ENCODE data around the gene CRADD.
"Not testable (repeated sequence)": the region's sequence is repeated elsewhere in the genome, so short reads cannot be mapped to it uniquely, and the experiment has no call there.

Gene CRADD

DNA sequence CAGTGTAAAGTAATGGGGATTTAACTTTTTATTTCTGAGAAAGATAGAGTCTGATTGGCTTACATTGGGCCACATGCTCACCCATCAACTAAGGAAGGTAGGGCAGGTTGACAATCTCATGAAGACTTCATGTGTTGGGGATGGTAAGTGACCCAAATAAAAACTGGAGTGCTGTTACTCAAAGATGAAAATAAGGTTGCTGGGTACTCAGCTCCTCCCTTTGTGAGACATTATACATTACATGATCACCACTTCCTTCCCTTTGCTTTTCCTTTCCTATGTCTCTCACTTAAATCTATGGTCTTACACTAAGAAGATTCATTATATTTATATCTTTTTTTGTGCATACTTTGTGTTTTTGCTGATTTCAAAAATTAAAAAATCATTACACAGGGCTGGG lies 247.2 kb downstream of the CRADD start:
- Mint-ChIP-seq H3K36me3 (ENCODE audit: low read depth) (peaks cover 2% of the 10 kb centered on the region), H3K27me3 (ENCODE audit: low read depth) (no peaks in the 10 kb centered on the region)

DNA sequence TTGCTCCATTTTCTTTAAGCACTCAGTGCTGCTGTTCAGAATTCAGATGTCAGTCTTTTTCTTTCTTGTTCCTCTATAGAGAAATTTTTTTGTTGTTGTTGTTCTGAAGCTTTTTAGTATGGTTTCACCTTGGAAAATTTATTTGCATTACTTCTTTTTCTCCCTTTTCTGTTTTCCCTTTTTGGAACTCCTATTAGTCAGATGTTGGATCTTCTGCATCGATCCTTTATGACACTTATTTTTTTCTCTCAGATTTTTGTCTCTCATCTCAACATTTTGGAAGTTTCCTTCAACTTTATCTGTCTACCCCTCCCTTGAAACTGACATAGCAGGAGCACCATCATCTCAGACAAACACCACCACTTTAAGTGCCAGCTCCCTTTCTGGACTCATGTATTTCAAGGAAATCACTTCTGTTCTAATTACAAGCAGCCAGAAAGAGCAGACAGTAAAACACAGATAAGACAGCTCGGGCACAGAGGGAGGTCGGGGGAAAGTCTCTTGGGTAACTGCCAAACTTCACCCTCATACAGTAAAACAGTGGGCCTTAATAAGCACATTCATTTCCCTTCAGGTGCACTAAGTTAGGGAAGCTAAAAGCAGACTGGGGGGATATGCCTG lies 248.5 kb downstream of the CRADD start:
- Mint-ChIP-seq H3K27ac (no peak overlapping the region), H3K36me3 (ENCODE audit: low read depth) (peaks cover 2% of the 10 kb centered on the region), H3K9me3 (peaks cover 34% of the 10 kb centered on the region), H3K4me3 (no peak overlapping the region), H3K27me3 (ENCODE audit: low read depth) (no peaks in the 10 kb centered on the region), H3K4me1 (ENCODE audit: low read depth) (peaks cover 15% of the 10 kb centered on the region)
- DNase-seq (ENCODE audit: low spot score): no peak

More for the DNA sequence above, 247.2 kb downstream of the CRADD start:
- no peak for DNase-seq (ENCODE audit: low spot score)
- Mint-ChIP-seq H3K9me3 (peaks cover 28% of the 10 kb centered on the region), H3K4me3 (no peak overlapping the region), H3K27ac (no peak overlapping the region), H3K4me1 (ENCODE audit: low read depth) (peaks cover 15% of the 10 kb centered on the region)

DNA sequence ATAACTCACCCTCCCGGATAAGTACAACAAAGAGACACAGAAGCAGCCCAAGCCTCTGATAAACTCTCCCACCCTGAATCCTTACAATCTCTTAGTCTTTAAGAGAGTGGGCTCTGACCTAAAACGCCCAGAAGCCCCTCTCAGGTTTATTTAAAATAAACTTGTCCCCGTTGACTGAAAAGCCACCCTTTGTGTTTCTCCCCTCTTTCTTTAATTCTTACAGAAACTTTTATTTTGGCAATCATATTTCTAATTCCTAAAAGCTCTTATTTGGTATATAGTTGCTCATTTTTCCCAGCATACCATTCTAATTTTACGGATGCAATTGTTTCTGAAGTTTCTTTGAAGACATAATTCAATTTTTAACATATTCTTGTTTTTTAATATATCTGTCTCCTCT lies 249.1 kb downstream of the CRADD start:
- H3K36me3 Mint-ChIP-seq (ENCODE audit: low read depth): peaks cover 2% of the 10 kb centered on the region
- H3K4me1 Mint-ChIP-seq (ENCODE audit: low read depth): peaks cover 15% of the 10 kb centered on the region
- H3K9me3 Mint-ChIP-seq: peaks cover 34% of the 10 kb centered on the region
- no peak overlapping the region for H3K4me3 Mint-ChIP-seq
- H3K27me3 Mint-ChIP-seq (ENCODE audit: low read depth): no peaks in the 10 kb centered on the region
- no peak overlapping the region for H3K27ac Mint-ChIP-seq
- no peak for DNase-seq (ENCODE audit: low spot score)

DNA sequence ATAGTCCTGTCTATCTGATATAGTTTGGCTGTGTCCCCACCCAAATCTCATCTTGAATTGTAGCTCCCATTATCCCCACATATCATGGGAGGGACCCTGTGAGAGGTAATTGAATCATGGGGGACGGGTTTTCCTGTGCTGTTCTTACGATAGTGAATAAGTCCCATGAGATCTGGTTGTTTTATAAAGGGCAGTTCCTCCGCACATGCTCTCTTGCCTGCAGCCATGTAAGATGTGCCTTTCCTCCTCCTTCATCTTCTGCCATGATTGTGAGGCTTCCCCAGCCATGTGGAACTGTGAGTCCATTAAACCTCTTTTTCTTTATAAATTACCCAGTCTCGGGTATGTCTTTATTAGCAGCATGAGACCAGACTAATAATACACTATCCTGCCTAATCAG lies 251.9 kb downstream of the CRADD start:
- H3K27ac Mint-ChIP-seq; DNase-seq (ENCODE audit: low spot score); H3K27me3 Mint-ChIP-seq (ENCODE audit: low read depth); H3K4me1 Mint-ChIP-seq (ENCODE audit: low read depth); H3K36me3 Mint-ChIP-seq (ENCODE audit: low read depth); H3K4me3 Mint-ChIP-seq: not testable (repeated sequence)
- peaks cover 38% of the 10 kb centered on the region for H3K9me3 Mint-ChIP-seq

DNA sequence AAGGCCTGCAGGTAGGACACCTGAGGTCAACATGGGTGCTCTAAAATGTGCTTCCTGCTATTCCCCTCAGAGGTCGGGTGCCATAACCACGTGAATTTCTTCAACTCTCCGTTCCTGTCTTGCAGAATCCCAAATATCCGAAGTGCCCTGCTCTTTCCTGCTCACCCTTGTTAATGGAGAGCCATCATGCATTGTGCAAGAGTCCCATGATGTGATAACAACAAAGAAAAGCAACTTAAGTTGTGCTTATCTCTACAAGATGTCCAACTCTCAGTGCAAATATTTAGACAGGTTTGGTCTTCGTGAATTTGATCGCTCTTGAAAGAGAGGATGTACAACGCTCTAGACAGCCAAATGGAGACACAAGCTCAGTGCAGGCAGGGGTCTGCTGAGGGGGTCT lies 260.6 kb downstream of the CRADD start:
- Mint-ChIP-seq H3K4me1 (ENCODE audit: low read depth) (peaks cover 16% of the 10 kb centered on the region), H3K27ac (no peak overlapping the region), H3K27me3 (ENCODE audit: low read depth) (no peaks in the 10 kb centered on the region), H3K36me3 (ENCODE audit: low read depth) (peaks cover 9% of the 10 kb centered on the region), H3K9me3 (peaks cover 42% of the 10 kb centered on the region), H3K4me3 (no peak overlapping the region)
- DNase-seq (ENCODE audit: low spot score): no peak

DNA sequence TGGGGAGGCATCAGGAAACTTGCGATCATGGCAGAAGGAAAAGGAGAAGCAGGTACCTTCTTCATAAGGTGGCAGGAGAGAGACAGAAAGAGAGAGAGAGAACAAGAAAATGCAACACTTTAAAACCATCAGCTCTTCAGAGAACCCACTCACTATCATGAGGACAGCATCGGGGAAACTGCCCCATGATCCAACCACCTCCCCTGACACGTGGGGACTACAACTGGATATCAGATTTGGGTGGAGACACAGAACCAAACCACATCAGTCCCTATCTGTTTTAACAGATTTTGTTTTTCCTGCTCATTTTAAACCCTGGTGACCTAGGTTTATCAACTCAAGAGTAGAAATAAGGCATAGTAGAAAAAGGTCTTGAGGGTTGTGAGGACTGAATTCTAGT lies 261.1 kb downstream of the CRADD start:
- H3K36me3 Mint-ChIP-seq (ENCODE audit: low read depth): peaks cover 9% of the 10 kb centered on the region
- no peak overlapping the region for H3K4me3 Mint-ChIP-seq
- H3K27me3 Mint-ChIP-seq (ENCODE audit: low read depth): no peaks in the 10 kb centered on the region
- peaks cover 16% of the 10 kb centered on the region for H3K4me1 Mint-ChIP-seq (ENCODE audit: low read depth)
- DNase-seq (ENCODE audit: low spot score): no peak
- H3K9me3 Mint-ChIP-seq: peaks cover 42% of the 10 kb centered on the region
- no peak overlapping the region for H3K27ac Mint-ChIP-seq

DNA sequence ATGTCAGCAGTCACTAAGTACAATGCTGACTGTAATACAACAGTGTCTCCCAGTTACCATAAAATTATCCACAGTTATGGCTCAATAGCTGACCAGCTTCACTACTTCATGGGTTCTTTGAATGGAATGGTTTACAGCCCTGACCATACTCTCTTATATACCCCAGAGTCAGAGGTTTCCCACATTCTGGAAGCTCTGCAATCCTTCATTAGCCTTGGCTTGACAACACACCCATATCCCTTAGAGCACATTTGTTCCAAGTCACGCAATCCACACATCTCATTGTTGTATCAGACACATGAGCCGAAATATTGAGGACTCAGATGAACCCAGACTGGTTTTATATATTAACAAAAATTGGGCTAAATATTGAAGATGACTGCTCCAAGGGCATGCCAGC lies 261.8 kb downstream of the CRADD start:
- Mint-ChIP-seq H3K27me3 (ENCODE audit: low read depth) (no peaks in the 10 kb centered on the region), H3K36me3 (ENCODE audit: low read depth) (peaks cover 9% of the 10 kb centered on the region), H3K9me3 (peaks cover 38% of the 10 kb centered on the region), H3K4me3 (no peak overlapping the region), H3K4me1 (ENCODE audit: low read depth) (peaks cover 16% of the 10 kb centered on the region), H3K27ac (no peak overlapping the region)
- no peak for DNase-seq (ENCODE audit: low spot score)

DNA sequence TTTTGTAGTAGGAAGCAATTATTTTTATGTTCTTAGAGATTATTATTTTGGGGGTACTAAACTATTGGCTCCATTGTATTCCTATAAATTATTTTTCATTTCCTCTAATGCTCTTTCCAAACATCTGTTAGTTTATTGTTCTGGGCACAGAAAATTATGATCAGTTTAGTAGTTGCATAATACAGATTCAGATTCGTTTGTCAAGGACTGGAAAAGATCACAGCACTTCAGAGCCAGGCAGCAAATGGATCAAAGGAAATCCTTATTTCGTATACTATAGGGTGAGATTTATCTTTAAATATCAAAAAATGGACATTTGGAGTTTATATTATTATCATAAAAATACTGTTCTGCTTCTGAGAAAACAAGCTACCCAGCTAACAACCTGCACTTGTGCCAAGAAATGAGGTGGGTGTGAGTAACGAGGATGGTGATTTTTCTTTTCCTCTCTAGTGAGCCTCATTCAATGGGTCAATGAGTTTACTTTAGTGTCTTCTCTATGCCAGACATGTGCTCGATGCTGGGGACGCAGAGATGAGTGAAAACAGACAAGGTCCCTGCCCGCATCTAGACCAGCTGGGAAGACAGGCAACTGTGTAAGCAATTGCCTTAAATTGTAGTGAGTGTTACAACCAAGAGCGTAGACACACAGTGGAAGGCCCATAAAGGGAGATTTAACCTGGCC lies 262.6 kb downstream of the CRADD start:
- Mint-ChIP-seq H3K27ac (no peak overlapping the region), H3K9me3 (peaks cover 30% of the 10 kb centered on the region), H3K27me3 (ENCODE audit: low read depth) (no peaks in the 10 kb centered on the region), H3K36me3 (ENCODE audit: low read depth) (peaks cover 5% of the 10 kb centered on the region), H3K4me3 (no peak overlapping the region), H3K4me1 (ENCODE audit: low read depth) (peaks cover 16% of the 10 kb centered on the region)
- DNase-seq (ENCODE audit: low spot score): no peak

DNA sequence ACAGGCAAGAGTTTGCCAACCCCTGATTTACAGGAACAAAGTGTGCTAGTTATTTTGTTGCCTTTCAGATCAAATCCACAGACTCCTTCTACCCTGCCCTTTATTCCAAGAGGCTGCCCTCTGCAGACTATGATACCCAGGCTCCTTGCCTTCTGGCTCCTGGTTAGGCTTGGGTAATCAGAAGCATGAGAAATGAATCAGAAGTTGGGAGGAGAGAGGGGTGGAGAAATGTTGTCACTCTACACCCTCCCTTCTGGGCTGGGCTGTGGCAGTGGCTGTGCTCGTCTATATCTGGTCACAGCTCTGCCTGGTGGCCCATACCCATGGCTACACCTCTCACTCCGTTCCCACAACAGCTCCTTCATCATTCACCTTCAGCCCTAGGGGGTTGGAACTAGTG lies 266.6 kb downstream of the CRADD start:
- H3K9me3 Mint-ChIP-seq: peaks cover 5% of the 10 kb centered on the region
- H3K4me1 Mint-ChIP-seq (ENCODE audit: low read depth): peaks cover 10% of the 10 kb centered on the region
- DNase-seq (ENCODE audit: low spot score): no peak
- no peak overlapping the region for H3K4me3 Mint-ChIP-seq
- peaks cover 17% of the 10 kb centered on the region for H3K27me3 Mint-ChIP-seq (ENCODE audit: low read depth)
- H3K27ac Mint-ChIP-seq: no peak overlapping the region
- no peaks in the 10 kb centered on the region for H3K36me3 Mint-ChIP-seq (ENCODE audit: low read depth)

DNA sequence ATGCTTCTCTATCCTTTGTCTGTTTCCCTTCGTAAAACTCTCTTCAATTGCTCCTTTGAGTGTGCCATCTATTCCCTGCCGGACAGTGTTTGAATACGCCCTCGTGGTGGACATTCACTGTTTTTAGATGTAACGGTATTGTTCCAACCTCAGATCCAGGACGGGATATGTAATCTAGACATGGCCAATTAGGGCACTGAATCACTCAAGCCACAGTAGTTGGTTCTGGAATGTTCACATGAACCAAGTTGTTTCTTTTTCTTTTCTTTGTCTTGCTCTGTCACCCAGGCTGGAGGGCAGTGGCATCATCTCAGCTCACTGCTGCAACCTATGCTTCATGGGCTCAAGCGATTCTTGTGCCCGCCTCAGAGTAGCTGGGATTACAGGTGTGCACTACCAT lies 267.0 kb downstream of the CRADD start:
- Mint-ChIP-seq H3K36me3 (ENCODE audit: low read depth) (no peaks in the 10 kb centered on the region), H3K4me1 (ENCODE audit: low read depth) (peaks cover 6% of the 10 kb centered on the region), H3K27ac (no peak overlapping the region), H3K27me3 (ENCODE audit: low read depth) (peaks cover 17% of the 10 kb centered on the region), H3K9me3 (peaks cover 9% of the 10 kb centered on the region), H3K4me3 (no peak overlapping the region)
- DNase-seq (ENCODE audit: low spot score): no peak

All from T-helper 2 cell treated with Interferon-gamma antibody and Interleukin-4, amounts not matched to agents 5 μg/mL and 100 μg/mL, for 36 hours (primary cell).